Stimulated activated CD8-positive, alpha-beta memory T cell treated with anti-CD3 and anti-CD28 coated beads, Interleukin-7, amount 100 ng/mL, for 48 hours (primary cell): ENCODE data around the gene OR2A25.

Experiments used
- DNase-seq, 2 donors: peaks; one replicate each; pipeline ENCODE4 v3.0.0-alpha.2; 2020; ENCODE audit warnings: low read depth in 1 of 2; ENCODE audit errors: extremely low read depth in 1 of 2

OR2A25 gene

DNA sequence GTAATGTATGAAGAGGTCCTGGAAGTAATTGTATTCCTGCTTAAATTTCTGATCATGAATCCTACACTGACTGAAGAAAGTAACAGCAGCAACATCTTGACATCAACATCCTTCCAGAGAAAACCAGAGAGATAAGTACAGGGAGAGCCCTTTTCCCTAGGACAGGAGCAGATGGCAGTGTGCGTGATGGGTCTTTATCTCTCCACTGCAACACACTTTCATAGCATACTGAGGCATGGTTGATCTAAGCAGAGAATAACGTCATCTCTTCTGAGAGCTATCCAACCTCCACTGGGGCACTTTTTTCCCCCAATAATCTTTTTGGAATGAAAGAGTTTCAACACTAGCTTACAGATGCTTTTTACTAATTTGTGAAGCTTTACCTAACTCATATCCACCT lies 342 bp downstream of the OR2A25 start:
- DNase-seq, result no peak

DNA sequence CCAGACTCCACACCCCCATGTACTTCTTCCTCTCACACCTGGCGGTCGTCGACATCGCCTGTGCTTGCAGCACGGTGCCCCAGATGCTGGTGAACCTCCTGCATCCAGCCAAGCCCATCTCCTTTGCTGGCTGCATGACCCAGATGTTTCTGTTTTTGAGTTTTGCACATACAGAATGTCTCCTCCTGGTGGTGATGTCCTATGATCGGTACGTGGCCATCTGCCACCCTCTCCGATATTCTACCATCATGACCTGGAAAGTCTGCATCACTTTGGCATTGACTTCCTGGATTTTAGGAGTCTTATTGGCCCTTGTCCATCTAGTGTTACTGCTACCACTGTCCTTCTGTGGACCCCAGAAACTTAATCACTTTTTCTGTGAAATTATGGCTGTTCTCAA lies 4.8 kb downstream of the OR2A25 start:
- no peak for DNase-seq

DNA sequence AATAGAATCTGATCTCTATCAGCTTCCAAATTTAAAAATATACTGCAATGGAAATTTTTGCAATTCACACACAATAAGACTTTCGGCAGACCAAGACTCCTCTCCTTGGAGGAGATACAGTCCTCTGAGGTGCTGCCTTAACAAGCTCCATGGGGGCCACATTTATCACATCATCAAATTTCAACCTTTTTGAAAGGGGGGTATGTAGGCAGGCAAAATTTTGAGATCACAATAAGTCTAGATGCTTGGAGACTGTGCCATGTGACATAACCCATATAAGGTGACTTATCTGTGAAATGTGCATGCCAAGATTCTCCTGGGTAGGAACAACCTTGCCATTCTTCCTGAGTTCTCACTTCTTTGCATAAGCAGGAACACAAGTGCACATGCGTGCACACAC lies 16.4 kb downstream of the OR2A25 start, which contains the start of gene OR2A12:
Gene OR2A12, plus strand, starts transcription at position 301 of the 400 bp plus-strand sequence. CDS start 8,830 bp downstream, outside the sequence.
- DNase-seq, result no peak

DNA sequence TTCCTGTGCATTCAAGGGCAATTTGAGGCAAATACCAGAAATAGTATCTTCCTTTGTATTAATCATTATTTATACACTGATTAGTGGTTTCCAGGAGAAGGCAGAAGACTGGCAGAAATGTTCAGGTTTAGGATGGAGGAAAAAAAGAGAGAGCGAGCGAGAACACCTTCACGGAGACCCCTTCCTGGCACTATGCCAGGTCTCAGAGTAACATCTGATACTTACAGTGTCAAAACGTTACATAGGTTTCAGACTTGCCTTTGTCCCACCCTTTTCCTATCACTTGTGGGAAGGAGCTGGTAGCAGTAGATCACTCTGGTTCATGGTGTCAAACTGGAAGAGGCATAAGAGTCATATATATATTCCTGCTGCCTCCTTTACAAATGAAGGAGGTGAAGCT lies 17.1 kb downstream of the OR2A25 start:
- DNase-seq, result no peak

- no peak for DNase-seq
These were observed 17.6 kb downstream of the OR2A25 start for GRCh38 chr7:144087230-144087629.

DNA sequence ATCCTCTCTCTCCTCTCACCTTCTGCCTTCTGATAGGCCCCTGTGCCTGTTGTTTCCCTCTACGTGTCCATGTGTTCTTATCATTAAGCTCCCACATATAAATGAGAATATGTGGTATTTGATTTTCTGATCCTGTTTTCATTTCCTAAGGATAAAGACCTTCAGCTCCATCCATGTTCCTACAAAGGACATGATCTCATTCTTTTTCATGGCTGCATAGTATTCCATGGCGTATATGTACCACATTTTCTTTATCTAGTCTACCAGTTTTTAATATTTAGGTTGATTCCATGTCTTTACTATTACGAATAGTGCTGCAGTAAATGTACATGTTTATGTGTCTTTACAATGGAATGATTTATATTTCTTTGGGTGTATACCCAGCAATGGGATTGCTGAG lies 21.1 kb downstream of the OR2A25 start:
- no peak for DNase-seq

GRCh38 chr7:144098776-144099175 lies 29.2 kb downstream of the OR2A25 start:
- DNase-seq, result no peak

GRCh38 chr7:144100607-144101006 lies 31.0 kb downstream of the OR2A25 start:
- no peak for DNase-seq

- DNase-seq, result no peak
These were observed 32.4 kb downstream of the OR2A25 start for GRCh38 chr7:144102041-144102440.

GRCh38 chr7:144105211-144105610 lies 35.6 kb downstream of the OR2A25 start:
- no peak for DNase-seq

GRCh38 chr7:144109283-144109682 lies 39.7 kb downstream of the OR2A25 start, which contains the start of gene OR2A2:
Gene OR2A2 (plus strand): TSS chr7:144109583. CDS start chr7:144109583, 0 bp downstream.
- no peak for DNase-seq

DNA sequence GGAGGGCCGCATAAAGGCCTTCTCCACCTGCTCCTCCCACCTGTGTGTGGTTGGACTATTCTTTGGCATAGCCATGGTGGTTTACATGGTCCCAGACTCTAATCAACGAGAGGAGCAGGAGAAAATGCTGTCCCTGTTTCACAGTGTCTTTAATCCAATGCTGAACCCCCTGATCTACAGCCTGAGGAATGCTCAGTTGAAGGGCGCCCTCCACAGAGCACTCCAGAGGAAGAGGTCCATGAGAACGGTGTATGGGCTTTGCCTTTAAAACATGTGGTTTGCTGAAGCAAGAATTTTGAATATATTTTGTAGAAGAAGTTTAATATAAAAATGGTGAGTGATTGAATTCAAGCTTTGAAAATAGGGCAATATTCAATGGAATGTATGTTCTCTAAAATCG lies 40.7 kb downstream of the OR2A25 start:
- DNase-seq, result no peak

DNA sequence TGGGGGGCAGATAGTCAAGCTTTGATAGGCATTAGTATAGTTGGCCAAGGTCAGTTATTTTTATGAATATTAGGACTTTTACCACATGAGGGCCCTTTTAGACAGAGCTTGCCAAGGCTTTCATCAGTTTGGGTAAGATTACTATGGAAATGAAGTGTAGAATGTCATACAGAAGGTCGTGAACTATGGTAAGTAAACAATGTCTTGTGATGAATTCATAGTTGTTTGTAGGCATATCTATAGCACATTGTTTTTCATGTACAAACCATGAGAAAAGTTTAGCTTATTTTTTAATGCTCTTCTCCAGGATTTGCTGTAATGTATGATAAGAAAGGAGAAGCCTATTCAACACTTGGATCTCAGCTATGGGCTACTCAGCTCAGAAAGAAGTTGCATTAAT lies 44.0 kb downstream of the OR2A25 start:
- no peak for DNase-seq

- no peak for DNase-seq
These were observed 48.7 kb downstream of the OR2A25 start for GRCh38 chr7:144118341-144118740.

GRCh38 chr7:144122876-144123275 lies 53.3 kb downstream of the OR2A25 start, which contains the start of gene OR2A14:
Gene OR2A14 (plus strand): TSS chr7:144123176. CDS start chr7:144129113, 5,937 bp downstream.
- DNase-seq, result no peak
